ENCODE measurements around the gene ZNF423.

ZNF423 gene

GRCh38 chr16:49716339-49716934 is 139.5 kb downstream of the ZNF423 start:
- DNase-seq: no peak

- DNase-seq: no peak
These were observed 142.1 kb downstream of the ZNF423 start for GRCh38 chr16:49713770-49714169.

GRCh38 chr16:49712542-49712941 is 143.4 kb downstream of the ZNF423 start:
- DNase-seq: no peak

- no peak for DNase-seq
These were observed 143.8 kb downstream of the ZNF423 start for GRCh38 chr16:49712106-49712505.

- DNase-seq: no peak
These were observed 146.9 kb downstream of the ZNF423 start for GRCh38 chr16:49709057-49709456.

GRCh38 chr16:49708491-49708890 is 147.4 kb downstream of the ZNF423 start:
- no peak for DNase-seq

- DNase-seq: no peak
These were observed 149.1 kb downstream of the ZNF423 start for GRCh38 chr16:49706620-49707355.

- DNase-seq: no peak
These were observed 151.2 kb downstream of the ZNF423 start for GRCh38 chr16:49704586-49705155.

GRCh38 chr16:49703483-49703882 is 152.4 kb downstream of the ZNF423 start:
- DNase-seq: no peak

- no peak for DNase-seq
These were observed 154.0 kb downstream of the ZNF423 start for GRCh38 chr16:49701789-49702494.

GRCh38 chr16:49701065-49701685 is 154.7 kb downstream of the ZNF423 start:
- DNase-seq: no peak

- DNase-seq: no peak
These were observed 155.5 kb downstream of the ZNF423 start for GRCh38 chr16:49700251-49701064.

GRCh38 chr16:49699841-49700175 is 156.1 kb downstream of the ZNF423 start:
- DNase-seq: no peak

- DNase-seq: no peak
These were observed 156.7 kb downstream of the ZNF423 start for GRCh38 chr16:49698931-49699840.

GRCh38 chr16:49698453-49698815 is 157.5 kb downstream of the ZNF423 start:
- DNase-seq: no peak

GRCh38 chr16:49697631-49698452 is 158.1 kb downstream of the ZNF423 start:
- no peak for DNase-seq

- no peak for DNase-seq
These were observed 159.4 kb downstream of the ZNF423 start for GRCh38 chr16:49696414-49697101.

GRCh38 chr16:49695782-49696413 is 160.0 kb downstream of the ZNF423 start:
- DNase-seq: no peak

GRCh38 chr16:49693445-49693844 is 162.5 kb downstream of the ZNF423 start:
- no peak for DNase-seq

Measured in activated naive CD4-positive, alpha-beta T cell treated with anti-CD3 and anti-CD28 coated beads, Interleukin-2, amount 50 U/mL, for 16 hours (primary cell).